CD14-positive monocyte (primary cell): ENCODE data around the gene DUSP8. TPM values are rescaled to one million over a fixed set of nuclear protein-coding genes. Genes with fewer than 3 reads are reported as not detected.

Experiments used
- DNase-seq, 3 donors: peaks; one replicate each; pipeline ENCODE4 v3.0.0-alpha.2; 2011 to 2022
- H2AFZ ChIP-seq: 2 replicates; pipeline ENCODE4 v1.6.0; 2012; ENCODE audit warnings: mild to moderate bottlenecking, low read depth, low read length, inconsistent platforms; ENCODE audit not compliant: insufficient read depth, poor library complexity, severe bottlenecking
- H3K27ac ChIP-seq, 2 donors: 1 replicate in 1 of 2; 2 replicates in 1 of 2; pipeline ENCODE4 v1.5.1; 2012 to 2013; ENCODE audit warnings: low read length in 2 of 2, control low read depth in 1 of 2, inconsistent platforms in 1 of 2, low read depth in 1 of 2, mild to moderate bottlenecking in 1 of 2
- H3K27me3 ChIP-seq, 2 donors: one replicate each; pipeline versions ENCODE4 v1.6.0 to v1.6.1; 2011 to 2013; ENCODE audit warnings: low read length in 2 of 2; ENCODE audit not compliant: control insufficient read depth in 2 of 2, insufficient read depth in 2 of 2
- H3K36me3 ChIP-seq, 2 donors: replicated peaks in 1 of 2; 1 replicate in 1 of 2; 2 replicates in 1 of 2; pipeline versions ENCODE4 v1.5.1 to v1.6.1; 2012 to 2013; ENCODE audit warnings: low read length in 2 of 2, control low read depth in 1 of 2, inconsistent platforms in 1 of 2, mild to moderate bottlenecking in 1 of 2; ENCODE audit not compliant: insufficient read depth in 2 of 2, control insufficient read depth in 1 of 2
- H3K4me1 ChIP-seq, 2 donors: 1 replicate in 1 of 2; 2 replicates in 1 of 2; pipeline versions ENCODE4 v1.5.1 to v1.6.1; 2012 to 2013; ENCODE audit warnings: low read length in 2 of 2, control low read depth in 1 of 2, inconsistent platforms in 1 of 2, mild to moderate bottlenecking in 1 of 2, moderate library complexity in 1 of 2; ENCODE audit not compliant: insufficient read depth in 2 of 2, control insufficient read depth in 1 of 2
- H3K4me2 ChIP-seq: replicated peaks from 2 replicates; pipeline ENCODE3; 2012; ENCODE audit warnings: low read length, moderate library complexity, mild to moderate bottlenecking; ENCODE audit not compliant: poor library complexity, severe bottlenecking; ENCODE audit errors: extremely low read depth
- H3K4me3 ChIP-seq, 3 experiments: fragments of 200-600 bp in 1 of 3; sonication (generic) in 1 of 3; replicated peaks in 1 of 3; 1 replicate in 2 of 3; 2 replicates in 1 of 3; pipeline ENCODE4 v1.5.1; 2011 to 2013; ENCODE audit warnings: low read length in 3 of 3, mild to moderate bottlenecking in 3 of 3, control low read depth in 2 of 3, low read depth in 2 of 3, inconsistent platforms in 1 of 3, moderate library complexity in 1 of 3
- H3K79me2 ChIP-seq: 2 replicates; pipeline ENCODE4 v1.6.0; 2012; ENCODE audit warnings: mild to moderate bottlenecking, control low read depth, inconsistent platforms, low read length, moderate library complexity; ENCODE audit not compliant: insufficient read depth
- H3K9ac ChIP-seq: 2 replicates; pipeline ENCODE4 v1.6.0; 2017; ENCODE audit warnings: low read length, mild to moderate bottlenecking; ENCODE audit not compliant: insufficient read depth, poor library complexity, severe bottlenecking
- H3K9me3 ChIP-seq, 2 donors: replicated peaks in 1 of 2; 1 replicate in 1 of 2; 2 replicates in 1 of 2; pipeline versions ENCODE4 v1.5.1 to v1.6.1; 2012 to 2013; ENCODE audit warnings: low read length in 2 of 2, control low read depth in 1 of 2; ENCODE audit not compliant: control insufficient read depth in 1 of 2, insufficient read depth in 1 of 2
- H4K20me1 ChIP-seq: 2 replicates; pipeline ENCODE4 v1.6.0; 2012; ENCODE audit warnings: mild to moderate bottlenecking, low read length, control low read depth, moderate library complexity; ENCODE audit not compliant: insufficient read depth
- H3K27ac Mint-ChIP-seq, 7 donors: one replicate each; pipeline ENCODE4 v1.8.0; 2020; ENCODE audit warnings: mild to moderate bottlenecking in 7 of 7, mixed read lengths in 7 of 7, moderate library complexity in 6 of 7, inconsistent platforms in 2 of 7
- H3K27me3 Mint-ChIP-seq, 3 donors: one replicate each; pipeline ENCODE4 v1.8.0; 2021 to 2022; ENCODE audit warnings: low read depth in 3 of 3, mild to moderate bottlenecking in 3 of 3, mixed read lengths in 3 of 3, moderate library complexity in 3 of 3, inconsistent platforms in 1 of 3
- H3K36me3 Mint-ChIP-seq, 2 donors: one replicate each; pipeline ENCODE4 v1.8.0; 2020; ENCODE audit warnings: mixed read lengths in 2 of 2, inconsistent platforms in 1 of 2, mild to moderate bottlenecking in 1 of 2
- H3K4me1 Mint-ChIP-seq: one replicate; pipeline ENCODE4 v1.8.0; 2020; ENCODE audit warnings: mild to moderate bottlenecking, mixed read lengths
- H3K4me3 Mint-ChIP-seq, 2 donors: one replicate each; pipeline ENCODE4 v1.8.0; 2020; ENCODE audit warnings: mild to moderate bottlenecking in 2 of 2, mixed read lengths in 2 of 2, moderate library complexity in 1 of 2
- H3K9me3 Mint-ChIP-seq, 7 donors: one replicate each; pipeline ENCODE4 v1.8.0; 2020 to 2022; ENCODE audit warnings: mixed read lengths in 7 of 7, mild to moderate bottlenecking in 6 of 7, moderate library complexity in 6 of 7, inconsistent platforms in 2 of 7
- WGBS: methylation state at CpG from one replicate; pipeline ENCODE4 v1.1.5; 2013; ENCODE audit warnings: missing lambda C conversion rate; ENCODE audit not compliant: insufficient coverage; 5-methylcytosine and 5-hydroxymethylcytosine counted together
- intact Hi-C, 2 donors: fragments of 100-400 bp; cut with micrococcal nuclease; formaldehyde crosslinking; loops; one replicate each; pipeline versions ENCODE4 v1.15.0 to v1.15.1; 2023
- polyA plus RNA-seq, 3 donors: library from polyadenylated mRNA; depleted of rRNA in 1 of 3; unstranded in 2 of 3; stranded (reverse) in 1 of 3; fragments of 300-500 nt in 2 of 3; fragments of >200 nt in 1 of 3; fragmentation: Illumina TruSeq in 2 of 3; gene quantifications; 1 replicate in 2 of 3; 2 replicates in 1 of 3; pipeline ENCODE4 v1.2.3, GENCODE V29; 2012 to 2021
- TF ChIP-seq, protein P1 (sequence below): fragments of 200-600 bp; IDR thresholded peaks from one replicate; pipeline ENCODE4 v1.8.0; 2022; ENCODE audit warnings: antibody characterized with exemption, mild to moderate bottlenecking

Gene DUSP8
- polyA plus RNA-seq, 3 donors, result 0.61 TPM; not detected in 2

DNA sequence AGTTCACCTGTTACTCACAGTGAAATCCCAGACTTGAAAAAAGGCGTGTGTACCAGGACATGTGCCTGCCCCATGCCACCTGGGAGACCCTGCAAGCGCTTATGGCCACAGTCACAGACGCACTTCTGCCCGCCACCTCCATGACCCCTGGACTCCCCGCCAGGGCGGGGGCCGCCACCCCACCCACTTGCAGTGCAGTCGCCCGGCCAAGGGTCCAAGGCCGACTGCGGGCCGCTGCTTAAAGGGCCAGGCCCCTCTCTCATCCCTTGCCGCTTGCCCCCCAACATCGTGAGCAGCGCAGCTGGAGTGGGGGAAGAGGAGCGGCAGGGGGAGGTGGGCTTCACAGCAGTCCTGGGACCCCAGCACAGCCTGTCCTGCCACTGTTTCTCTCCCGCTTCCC is 10.8 kb downstream of the DUSP8 start:
- no peak overlapping the region for H3K27ac Mint-ChIP-seq
- H3K4me3 ChIP-seq, result no peak overlapping the region
- intact Hi-C loops, result no loop called here

DNA sequence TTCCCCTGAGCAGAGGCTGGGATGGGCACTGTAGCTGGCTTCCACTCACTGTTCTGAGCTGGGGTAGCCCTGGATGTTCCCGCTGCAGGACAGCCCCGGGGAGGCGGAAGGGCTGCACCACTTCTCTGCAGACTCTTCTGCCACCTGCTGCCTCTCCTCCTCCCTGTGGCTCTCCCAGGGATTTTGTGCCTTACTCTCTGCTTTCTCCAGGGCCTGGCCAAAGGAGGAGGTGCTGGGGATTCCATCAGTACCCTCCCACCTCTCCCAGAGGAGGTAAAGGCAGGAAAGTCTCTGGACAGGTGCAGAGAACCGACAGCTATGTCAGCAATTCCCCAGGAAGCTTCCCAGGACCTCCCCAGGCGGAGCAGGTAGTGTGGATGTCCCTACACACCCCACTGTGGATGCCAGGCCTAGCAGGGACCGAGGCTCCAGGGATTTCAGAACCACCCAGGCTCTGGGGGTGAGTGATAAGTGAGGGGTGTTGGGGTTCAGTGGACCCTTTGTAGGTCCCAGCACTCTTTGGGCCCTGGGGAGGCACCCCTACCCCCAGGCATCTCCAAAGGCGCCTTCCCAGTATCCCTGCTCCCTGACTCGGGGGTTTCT is 11.3 kb downstream of the DUSP8 start:
- H3K27me3 Mint-ChIP-seq, result peaks cover 16 to 52% (median 26%) of the 10 kb centered on the region in 3 donors
- Histone ChIP-seq H3K4me1 (no peaks in the 10 kb centered on the region), H3K79me2 (no peaks in the 10 kb centered on the region), H3K27me3 (peaks cover 0 to 14% of the 10 kb centered on the region in 2 donors), H3K9ac (no peak overlapping the region), H3K4me2 (no peak overlapping the region), H2AFZ (no peak overlapping the region), H4K20me1 (no peaks in the 10 kb centered on the region), H3K36me3 (no peaks in the 10 kb centered on the region), H3K27ac (no peak overlapping the region), H3K4me3 (no peak overlapping the region), H3K9me3 (no peaks in the 10 kb centered on the region)
- peaks cover 0 to 3% (median 0%) of the 10 kb centered on the region in 7 donors for H3K9me3 Mint-ChIP-seq
- no peak overlapping the region for H3K4me3 Mint-ChIP-seq
- H3K4me1 Mint-ChIP-seq, result no peaks in the 10 kb centered on the region
- no peak for DNase-seq
- 93% methylated on average over 5 of the region's 8 CpGs for WGBS
- intact Hi-C loops, result no loop called here
- TF ChIP-seq, protein P1, sequence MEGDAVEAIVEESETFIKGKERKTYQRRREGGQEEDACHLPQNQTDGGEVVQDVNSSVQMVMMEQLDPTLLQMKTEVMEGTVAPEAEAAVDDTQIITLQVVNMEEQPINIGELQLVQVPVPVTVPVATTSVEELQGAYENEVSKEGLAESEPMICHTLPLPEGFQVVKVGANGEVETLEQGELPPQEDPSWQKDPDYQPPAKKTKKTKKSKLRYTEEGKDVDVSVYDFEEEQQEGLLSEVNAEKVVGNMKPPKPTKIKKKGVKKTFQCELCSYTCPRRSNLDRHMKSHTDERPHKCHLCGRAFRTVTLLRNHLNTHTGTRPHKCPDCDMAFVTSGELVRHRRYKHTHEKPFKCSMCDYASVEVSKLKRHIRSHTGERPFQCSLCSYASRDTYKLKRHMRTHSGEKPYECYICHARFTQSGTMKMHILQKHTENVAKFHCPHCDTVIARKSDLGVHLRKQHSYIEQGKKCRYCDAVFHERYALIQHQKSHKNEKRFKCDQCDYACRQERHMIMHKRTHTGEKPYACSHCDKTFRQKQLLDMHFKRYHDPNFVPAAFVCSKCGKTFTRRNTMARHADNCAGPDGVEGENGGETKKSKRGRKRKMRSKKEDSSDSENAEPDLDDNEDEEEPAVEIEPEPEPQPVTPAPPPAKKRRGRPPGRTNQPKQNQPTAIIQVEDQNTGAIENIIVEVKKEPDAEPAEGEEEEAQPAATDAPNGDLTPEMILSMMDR, result no peak
- H3K27ac Mint-ChIP-seq, result no peak overlapping the region
- H3K36me3 Mint-ChIP-seq, result no peaks in the 10 kb centered on the region

More for the DNA sequence above, 10.8 kb downstream of the DUSP8 start:
- 98% methylated on average over 9 of the region's 17 CpGs for WGBS
- Mint-ChIP-seq H3K4me3 (no peak overlapping the region), H3K9me3 (peaks cover 0 to 3% (median 0%) of the 10 kb centered on the region in 7 donors), H3K27me3 (peaks cover 15 to 48% (median 26%) of the 10 kb centered on the region in 3 donors), H3K4me1 (no peaks in the 10 kb centered on the region), H3K36me3 (no peaks in the 10 kb centered on the region)
- no peak for DNase-seq
- H3K79me2 ChIP-seq, result no peaks in the 10 kb centered on the region
- no peaks in the 10 kb centered on the region for H3K36me3 ChIP-seq
- H4K20me1 ChIP-seq, result no peaks in the 10 kb centered on the region
- no peaks in the 10 kb centered on the region for H3K4me1 ChIP-seq
- TF ChIP-seq, protein P1, result no peak
- peaks cover 0 to 14% of the 10 kb centered on the region in 2 donors for H3K27me3 ChIP-seq
- H3K27ac ChIP-seq, result no peak overlapping the region
- no peak overlapping the region for H3K4me2 ChIP-seq
- H2AFZ ChIP-seq, result no peak overlapping the region
- H3K9ac ChIP-seq, result no peak overlapping the region
- H3K9me3 ChIP-seq, result no peaks in the 10 kb centered on the region
